ENCODE data around the gene LRP2BP. TPM values are rescaled to one million over a fixed set of nuclear protein-coding genes. Genes with fewer than 3 reads are reported as not detected.

The LRP2BP gene
- total and polyA plus RNA-seq, 2 of the 13 experiments (the other 11 are each of a cell fraction or from before 2014, with no cell fraction given), result 0.22 to 0.29 TPM

GRCh38 chr4:185396724-185397385 lies 1.1 kb upstream of the LRP2BP start, which contains the start of gene ANKRD37 (continued):
- no peak for TF ChIP-seq KIAA2018 (CRISPR knock-in tag; IDR thresholded peaks at IDR 0.05; ENCODE audit: borderline replicate concordance)
- TF ChIP-seq NRL (CRISPR knock-in tag; IDR thresholded peaks at IDR 0.05; ENCODE audit: borderline replicate concordance), result no peak
- TF ChIP-seq ELF4 (CRISPR knock-in tag; IDR thresholded peaks at IDR 0.05; ENCODE audit: borderline replicate concordance), result 0 out of 2 replicates have a peak, but pooled peaks have one; percentile 24
- TF ChIP-seq POLR2A (IDR thresholded peaks at IDR 0.05; ENCODE audit: insufficient read depth in 1 of 2, low read depth in 2 of 2, low read length in 2 of 2), result peak; percentile 91 to 97
- peak; percentile 8 for TF ChIP-seq ZNF407 (CRISPR knock-in tag; IDR thresholded peaks at IDR 0.05; ENCODE audit: not compliant biosample characterization)
- TF ChIP-seq POGZ (CRISPR knock-in tag; IDR thresholded peaks at IDR 0.05), result 0 out of 2 replicates have a peak, but pooled peaks have one; percentile 1
- TF ChIP-seq ZNF350 (CRISPR knock-in tag; IDR thresholded peaks at IDR 0.05; ENCODE audit: borderline replicate concordance, low read depth), result no peak; the same call in 1 of the 2 replicates
- TF ChIP-seq SMARCC2 (IDR thresholded peaks at IDR 0.05), result no peak
- TF ChIP-seq SIX1 (CRISPR knock-in tag; IDR thresholded peaks at IDR 0.05; ENCODE audit: borderline replicate concordance), result peak; percentile 84; the same call in 1 of the 2 replicates
- peak; percentile 69 for TF ChIP-seq ELF1 (CRISPR knock-in tag; IDR thresholded peaks at IDR 0.05)
- no peak for TF ChIP-seq TOPORS (CRISPR knock-in tag; IDR thresholded peaks at IDR 0.05)
- peak; percentile 66 for TF ChIP-seq ASH2L (IDR thresholded peaks at IDR 0.05; ENCODE audit: insufficient read length, low read depth, low read length)
- TF ChIP-seq ZNF44 (CRISPR knock-in tag; IDR thresholded peaks at IDR 0.05), result peak; percentile 69; the same call in 1 of the 2 replicates

All from HepG2 (cell line).